ENCODE results near the gene SLC9A2. TPM values are rescaled to one million over a fixed set of nuclear protein-coding genes. Genes with fewer than 3 reads are reported as not detected.

SLC9A2 gene
- total and polyA plus RNA-seq, 8 donors: 0.02 to 0.22 (median 0.06) TPM; not detected in 4

- ATAC-seq (peak; percentile 43 to 71 (median 63)), FAIRE-seq (peak; percentile 20), DNase-seq (peak in 1 of 6 donors; percentile 17)
- WGBS, 2 donors: 59 to 66% methylated on average over 7 of the region's 7 CpGs
- no peak overlapping the region for H3K4me3 ChIP-seq
- intact Hi-C loops (cut with DNase I): no loop called here
- H3K4me1 ChIP-seq: peaks cover 0 to 3% (median under 1%) of the 10 kb centered on the region in 3 donors
- peak; percentile 69 to 82 (median 79) for TF ChIP-seq CTCF (IDR thresholded peaks at IDR 0.05)
- no peaks in the 10 kb centered on the region for H3K36me3 ChIP-seq
- no peaks in the 10 kb centered on the region for H3K27me3 ChIP-seq
- H3K9me3 ChIP-seq: no peaks in the 10 kb centered on the region
- H3K27ac ChIP-seq: no peak overlapping the region
These were observed 134.3 kb downstream of the SLC9A2 start for GRCh38 chr2:102753563-102754159.

- WGBS, 2 donors: 49 to 58% methylated on average over 3 of the region's 3 CpGs
- Histone ChIP-seq H3K9me3 (no peaks in the 10 kb centered on the region), H3K36me3 (no peaks in the 10 kb centered on the region), H3K4me3 (no peak overlapping the region), H3K4me1 (peaks cover 0 to 3% (median 3%) of the 10 kb centered on the region in 3 donors), H3K27me3 (no peaks in the 10 kb centered on the region), H3K27ac (no peak overlapping the region)
- DNase-seq (no peak), FAIRE-seq (no peak), ATAC-seq (no peak)
- intact Hi-C loops (cut with DNase I): no loop called here
- TF ChIP-seq CTCF (IDR thresholded peaks at IDR 0.05): no peak
These were observed 135.2 kb downstream of the SLC9A2 start for GRCh38 chr2:102754456-102755145.

- TF ChIP-seq CTCF (IDR thresholded peaks at IDR 0.05): no peak
- Histone ChIP-seq H3K9me3 (no peaks in the 10 kb centered on the region), H3K36me3 (no peaks in the 10 kb centered on the region), H3K27me3 (no peaks in the 10 kb centered on the region), H3K4me3 (no peak overlapping the region), H3K27ac (no peak overlapping the region), H3K4me1 (peaks cover 0 to 3% (median 3%) of the 10 kb centered on the region in 3 donors)
- FAIRE-seq (no peak), ATAC-seq (no peak), DNase-seq (no peak)
- 81 to 89% methylated on average over 4 of the region's 4 CpGs for WGBS, 2 donors
- intact Hi-C loops (cut with DNase I): no loop called here
These were observed 135.9 kb downstream of the SLC9A2 start for GRCh38 chr2:102755284-102755683.

- intact Hi-C loops (cut with DNase I): no loop called here
- ATAC-seq (no peak), DNase-seq (no peak), FAIRE-seq (no peak)
- Histone ChIP-seq H3K4me3 (no peak overlapping the region), H3K27ac (no peak overlapping the region), H3K4me1 (peaks cover 0 to 3% (median 3%) of the 10 kb centered on the region in 3 donors), H3K36me3 (no peaks in the 10 kb centered on the region), H3K27me3 (no peaks in the 10 kb centered on the region), H3K9me3 (no peaks in the 10 kb centered on the region)
- TF ChIP-seq CTCF (IDR thresholded peaks at IDR 0.05): no peak
These were observed 139.1 kb downstream of the SLC9A2 start for GRCh38 chr2:102758439-102758838.

Other genes with a start within 250 kb of the SLC9A2 start
- under 1 TPM; 0.14 to 0.61 (median 0.24) TPM for gene IL18RAP, start 196.4 kb upstream of the SLC9A2 start, total RNA-seq
- under 1 TPM; 0.11 to 0.52 TPM for gene IL18RAP, start 196.4 kb upstream of the SLC9A2 start, polyA plus RNA-seq
- gene SLC9A4, start 146.3 kb upstream of the SLC9A2 start, total RNA-seq: under 1 TPM in 3 of 6 donors, not detected in 3; 0.03 to 0.41 (median 0.09) TPM
- gene SLC9A4, start 146.3 kb upstream of the SLC9A2 start, polyA plus RNA-seq: not detected
- gene TMEM182, start 142.5 kb downstream of the SLC9A2 start, total RNA-seq: 1 to 10 TPM; 1.8 to 4.1 (median 2.7) TPM
- 1 to 10 TPM in 1 of 2 donors, under 1 TPM in 1; 0.80 to 1.0 TPM for gene TMEM182, start 142.5 kb downstream of the SLC9A2 start, polyA plus RNA-seq